ENCODE results near the gene ZBTB17. TPM values are rescaled to one million over a fixed set of nuclear protein-coding genes. Genes with fewer than 3 reads are reported as not detected.
A peak's percentile ranks its signal among the peaks of the same experiment; 100 is the strongest.
"Not testable (repeated sequence)": the region's sequence is repeated elsewhere in the genome, so short reads cannot be mapped to it uniquely, and the experiment has no call there.

Gene ZBTB17
- 46.1 and 51.5 TPM in 2 replicates for total RNA-seq
- long read RNA-seq, transcript ZBTB17-202 (16 exons, 2,745 nt), result major isoform, 26 of 36 reads
- long read RNA-seq, partial matches to known transcripts, result 3 of 36 reads
- long read RNA-seq, other reads (novel, unspliced or antisense), result 7 of 36 reads

- peak; percentile 96 for DNase-seq (ENCODE audit: low read depth, low spot score)
- TF ChIP-seq CTCF (conservative IDR thresholded peaks at IDR 0.05), result no peak
- Mint-ChIP-seq H3K4me3 (peak within 1 kb of the TSS; percentile 95), H3K4me1 (peaks cover 17% of the 10 kb centered on the region), H3K36me3 (ENCODE audit: low read depth) (peaks cover 17% of the 10 kb centered on the region), H3K27ac (ENCODE audit: unreplicated experiment) (peak within 1 kb of the TSS; percentile 94), H3K27me3 (ENCODE audit: low read depth) (peaks cover 6% of the 10 kb centered on the region), H3K9me3 (peaks cover 6% of the 10 kb centered on the region)
Observed at GRCh38 chr1:15975805-15976680, at the start of gene ZBTB17. Gene ZBTB17 (minus strand): TSS chr1:15976101. CDS start chr1:15948495, 27,606 bp downstream.

GRCh38 chr1:16023050-16023653, 47.3 kb upstream of the ZBTB17 start:
- DNase-seq (ENCODE audit: low read depth, low spot score), result no peak
- peaks cover 12% of the 10 kb centered on the region for H3K4me1 Mint-ChIP-seq
- H3K27ac Mint-ChIP-seq (ENCODE audit: unreplicated experiment), result no peak overlapping the region
- peaks cover 9% of the 10 kb centered on the region for H3K27me3 Mint-ChIP-seq (ENCODE audit: low read depth)
- H3K4me3 Mint-ChIP-seq, result no peak overlapping the region
- no peaks in the 10 kb centered on the region for H3K36me3 Mint-ChIP-seq (ENCODE audit: low read depth)
- no peak for TF ChIP-seq CTCF (conservative IDR thresholded peaks at IDR 0.05)
- no peaks in the 10 kb centered on the region for H3K9me3 Mint-ChIP-seq

GRCh38 chr1:16022393-16022792, 46.5 kb upstream of the ZBTB17 start:
- Mint-ChIP-seq H3K4me3 (no peak overlapping the region), H3K36me3 (ENCODE audit: low read depth) (no peaks in the 10 kb centered on the region), H3K4me1 (peaks cover 13% of the 10 kb centered on the region), H3K27ac (ENCODE audit: unreplicated experiment) (peak overlapping the region; percentile 62), H3K27me3 (ENCODE audit: low read depth) (peaks cover 9% of the 10 kb centered on the region), H3K9me3 (no peaks in the 10 kb centered on the region)
- no peak for DNase-seq (ENCODE audit: low read depth, low spot score)
- TF ChIP-seq CTCF (conservative IDR thresholded peaks at IDR 0.05), result no peak

- no peak for DNase-seq (ENCODE audit: low read depth, low spot score)
- no peaks in the 10 kb centered on the region for H3K9me3 Mint-ChIP-seq
- no peak for TF ChIP-seq CTCF (conservative IDR thresholded peaks at IDR 0.05)
- H3K27me3 Mint-ChIP-seq (ENCODE audit: low read depth), result peaks cover 9% of the 10 kb centered on the region
- H3K4me3 Mint-ChIP-seq, result no peak within 1 kb of the TSS
- H3K4me1 Mint-ChIP-seq, result peaks cover 13% of the 10 kb centered on the region
- H3K36me3 Mint-ChIP-seq (ENCODE audit: low read depth), result no peaks in the 10 kb centered on the region
- H3K27ac Mint-ChIP-seq (ENCODE audit: unreplicated experiment), result peak within 1 kb of the TSS; percentile 62
Observed at GRCh38 chr1:16021681-16022080, 45.8 kb upstream of the ZBTB17 start, which contains the start of gene CLCNKA. Gene CLCNKA (plus strand): TSS chr1:16022036. CDS start chr1:16022620, 584 bp downstream.

- not testable (repeated sequence) for H3K9me3 Mint-ChIP-seq; H3K36me3 Mint-ChIP-seq (ENCODE audit: low read depth); H3K4me3 Mint-ChIP-seq; H3K27ac Mint-ChIP-seq (ENCODE audit: unreplicated experiment); H3K27me3 Mint-ChIP-seq (ENCODE audit: low read depth); DNase-seq (ENCODE audit: low read depth, low spot score)
- peaks cover 13% of the 10 kb centered on the region for H3K4me1 Mint-ChIP-seq
Observed at GRCh38 chr1:16020878-16021277, 45.0 kb upstream of the ZBTB17 start.

Data from neural crest cell (in vitro differentiated cells).